Caco-2 (cell line): Measurements from ENCODE around the gene RPL39L. TPM values are rescaled to one million over a fixed set of nuclear protein-coding genes. Genes with fewer than 3 reads are reported as not detected.

Source experiments
- BruUV-seq: library from RNA; stranded (reverse); fragments of 400-500 nt; replicated peaks from 2 replicates; lab custom pipeline; 2021; lab: Mats Ljungman, UMichigan
- CTCF ChIA-PET: fragments of 300-600 bp; sonication (Branson Sonifier 250); formaldehyde crosslinking; loops from one replicate; lab custom pipeline; 2022; ENCODE audit warnings: antibody characterized with exemption; lab: Charles Lee
- POLR2A ChIA-PET: fragments of 300-600 bp; sonication (Branson Sonifier 250); formaldehyde crosslinking; loops from one replicate; lab custom pipeline; 2022; ENCODE audit warnings: antibody characterized with exemption; lab: Charles Lee
- DNase-seq, 2 experiments: peaks; one replicate each; pipeline versions ENCODE4 v3.0.0 to v3.0.0-alpha.2; 2020 to 2022
- H3K27me3 ChIP-seq: replicated peaks from 2 replicates; pipeline ENCODE4 v1.6.0; 2011; ENCODE audit warnings: low read length; ENCODE audit not compliant: control insufficient read depth, insufficient read depth
- H3K36me3 ChIP-seq: 2 replicates; pipeline ENCODE4 v1.5.1; 2011; ENCODE audit warnings: low read length; ENCODE audit not compliant: control insufficient read depth, insufficient read depth
- H3K4me1 ChIP-seq: fragments of 250-450 bp; sonication (Bioruptor Pico); 2 replicates; pipeline ENCODE4 v1.5.1; 2020; ENCODE audit warnings: mild to moderate bottlenecking
- H3K4me3 ChIP-seq: 2 replicates; pipeline ENCODE4 v1.5.1; 2011; ENCODE audit warnings: low read depth, mild to moderate bottlenecking, control low read depth, low read length
- H3K9me3 ChIP-seq: fragments of 250-450 bp; sonication (Bioruptor Pico); 2 replicates; pipeline ENCODE4 v1.5.1; 2020; ENCODE audit warnings: mild to moderate bottlenecking, moderate library complexity
- H3K27ac Mint-ChIP-seq: one replicate; pipeline ENCODE4 v1.8.0; 2022; ENCODE audit warnings: mixed read lengths; ENCODE audit not compliant: unreplicated experiment
- H3K27me3 Mint-ChIP-seq: one replicate; pipeline ENCODE4 v1.8.0; 2022; ENCODE audit warnings: mixed read lengths; ENCODE audit not compliant: insufficient read depth, unreplicated experiment
- H3K36me3 Mint-ChIP-seq: one replicate; pipeline ENCODE4 v1.8.0; 2022; ENCODE audit warnings: mild to moderate bottlenecking, mixed read lengths; ENCODE audit not compliant: insufficient read depth, unreplicated experiment
- H3K4me1 Mint-ChIP-seq: one replicate; pipeline ENCODE4 v1.8.0; 2022; ENCODE audit warnings: low read depth, mixed read lengths; ENCODE audit not compliant: unreplicated experiment
- H3K4me3 Mint-ChIP-seq: one replicate; pipeline ENCODE4 v1.8.0; 2022; ENCODE audit warnings: mild to moderate bottlenecking, moderate library complexity, mixed read lengths; ENCODE audit not compliant: unreplicated experiment
- H3K9me3 Mint-ChIP-seq: one replicate; pipeline ENCODE4 v1.8.0; 2022; ENCODE audit warnings: mixed read lengths; ENCODE audit not compliant: unreplicated experiment
- CTCF ChIP-seq, 2 experiments: fragments of 200-600 bp in 1 of 2; IDR thresholded peaks; 1 replicate in 1 of 2; 2 replicates in 1 of 2; pipeline versions ENCODE4 v1.5.1 to v1.8.0; 2011 to 2022; ENCODE audit warnings: antibody characterized with exemption in 1 of 2, control low read depth in 1 of 2, inconsistent platforms in 1 of 2, low read depth in 1 of 2, low read length in 1 of 2, mild to moderate bottlenecking in 1 of 2, moderate library complexity in 1 of 2; ENCODE audit not compliant: insufficient read depth in 1 of 2, severe bottlenecking in 1 of 2, unreplicated experiment in 1 of 2
- intact Hi-C: fragments of 100-400 bp; cut with micrococcal nuclease; formaldehyde crosslinking; loops from one replicate; pipeline ENCODE4 v1.10.0; 2022; ENCODE audit not compliant: unreplicated experiment
- total RNA-seq: library from RNA; stranded (reverse); gene quantifications from 2 replicates; pipeline ENCODE4 v1.2.3, GENCODE V29; 2022

RPL39L gene
- total RNA-seq, 1 experiment from 2014 or later = 1.8 TPM

- no peaks in the 10 kb centered on the region for H3K4me1 Mint-ChIP-seq
- no peak for DNase-seq
- Histone ChIP-seq H3K9me3 (no peaks in the 10 kb centered on the region), H3K4me3 (no peak overlapping the region), H3K36me3 (no peaks in the 10 kb centered on the region), H3K4me1 (no peaks in the 10 kb centered on the region), H3K27me3 (no peaks in the 10 kb centered on the region)
- peaks cover 5% of the 10 kb centered on the region for H3K36me3 Mint-ChIP-seq
- H3K27me3 Mint-ChIP-seq = no peaks in the 10 kb centered on the region
- TF ChIP-seq CTCF (IDR thresholded peaks at IDR 0.05; ENCODE audit: insufficient read depth in 1 of 2, low read depth in 1 of 2, low read length in 1 of 2, severe bottlenecking in 1 of 2, unreplicated experiment in 1 of 2) = no peak
- intact Hi-C loops = no loop called here
- BruUV-seq = no TSS peak
- H3K4me3 Mint-ChIP-seq = no peak overlapping the region
- H3K9me3 Mint-ChIP-seq = peaks cover 21% of the 10 kb centered on the region
- no peak overlapping the region for H3K27ac Mint-ChIP-seq
- POLR2A ChIA-PET = no interaction called here
- CTCF ChIA-PET = no interaction called here
Observed at GRCh38 chr3:187084580-187084979, 54.7 kb downstream of the RPL39L start.

GRCh38 chr3:187084126-187084525 is 55.2 kb downstream of the RPL39L start:
- no peak for TF ChIP-seq CTCF (IDR thresholded peaks at IDR 0.05; ENCODE audit: insufficient read depth in 1 of 2, low read depth in 1 of 2, low read length in 1 of 2, severe bottlenecking in 1 of 2, unreplicated experiment in 1 of 2)
- no peaks in the 10 kb centered on the region for H3K9me3 ChIP-seq

GRCh38 chr3:187082758-187083375 is 56.4 kb downstream of the RPL39L start:
- POLR2A ChIA-PET = no interaction called here

More at GRCh38 chr3:187084126-187084525, 55.2 kb downstream of the RPL39L start:
- no peaks in the 10 kb centered on the region for H3K36me3 ChIP-seq
- BruUV-seq = no TSS peak
- intact Hi-C loops = no loop called here
- POLR2A ChIA-PET = no interaction called here
- Mint-ChIP-seq H3K9me3 (peaks cover 20% of the 10 kb centered on the region), H3K4me3 (no peak overlapping the region), H3K27me3 (no peaks in the 10 kb centered on the region), H3K27ac (no peak overlapping the region), H3K36me3 (peaks cover 5% of the 10 kb centered on the region), H3K4me1 (no peaks in the 10 kb centered on the region)
- DNase-seq = no peak
- H3K27me3 ChIP-seq = no peaks in the 10 kb centered on the region
- CTCF ChIA-PET = no interaction called here
- H3K4me1 ChIP-seq = no peaks in the 10 kb centered on the region
- no peak overlapping the region for H3K4me3 ChIP-seq

More at GRCh38 chr3:187082758-187083375, 56.4 kb downstream of the RPL39L start:
- Mint-ChIP-seq H3K36me3 (peaks cover 5% of the 10 kb centered on the region), H3K9me3 (peaks cover 8% of the 10 kb centered on the region), H3K4me1 (no peaks in the 10 kb centered on the region), H3K27me3 (no peaks in the 10 kb centered on the region), H3K4me3 (no peak overlapping the region), H3K27ac (no peak overlapping the region)
- TF ChIP-seq CTCF (IDR thresholded peaks at IDR 0.05; ENCODE audit: insufficient read depth in 1 of 2, low read depth in 1 of 2, low read length in 1 of 2, severe bottlenecking in 1 of 2, unreplicated experiment in 1 of 2) = no peak
- no peak for DNase-seq
- no peaks in the 10 kb centered on the region for H3K9me3 ChIP-seq
- H3K27me3 ChIP-seq = no peaks in the 10 kb centered on the region
- no peaks in the 10 kb centered on the region for H3K36me3 ChIP-seq
- intact Hi-C loops = no loop called here
- H3K4me3 ChIP-seq = no peak overlapping the region
- CTCF ChIA-PET = no interaction called here
- H3K4me1 ChIP-seq = no peaks in the 10 kb centered on the region
- no TSS peak for BruUV-seq
